EH (cell line): ENCODE data around the gene PCDHGC5.

Experiments used
- DNase-seq: peaks from one replicate; pipeline ENCODE4 v3.0.0-alpha.2; 2015; ENCODE audit warnings: low read depth

Gene PCDHGC5

DNA sequence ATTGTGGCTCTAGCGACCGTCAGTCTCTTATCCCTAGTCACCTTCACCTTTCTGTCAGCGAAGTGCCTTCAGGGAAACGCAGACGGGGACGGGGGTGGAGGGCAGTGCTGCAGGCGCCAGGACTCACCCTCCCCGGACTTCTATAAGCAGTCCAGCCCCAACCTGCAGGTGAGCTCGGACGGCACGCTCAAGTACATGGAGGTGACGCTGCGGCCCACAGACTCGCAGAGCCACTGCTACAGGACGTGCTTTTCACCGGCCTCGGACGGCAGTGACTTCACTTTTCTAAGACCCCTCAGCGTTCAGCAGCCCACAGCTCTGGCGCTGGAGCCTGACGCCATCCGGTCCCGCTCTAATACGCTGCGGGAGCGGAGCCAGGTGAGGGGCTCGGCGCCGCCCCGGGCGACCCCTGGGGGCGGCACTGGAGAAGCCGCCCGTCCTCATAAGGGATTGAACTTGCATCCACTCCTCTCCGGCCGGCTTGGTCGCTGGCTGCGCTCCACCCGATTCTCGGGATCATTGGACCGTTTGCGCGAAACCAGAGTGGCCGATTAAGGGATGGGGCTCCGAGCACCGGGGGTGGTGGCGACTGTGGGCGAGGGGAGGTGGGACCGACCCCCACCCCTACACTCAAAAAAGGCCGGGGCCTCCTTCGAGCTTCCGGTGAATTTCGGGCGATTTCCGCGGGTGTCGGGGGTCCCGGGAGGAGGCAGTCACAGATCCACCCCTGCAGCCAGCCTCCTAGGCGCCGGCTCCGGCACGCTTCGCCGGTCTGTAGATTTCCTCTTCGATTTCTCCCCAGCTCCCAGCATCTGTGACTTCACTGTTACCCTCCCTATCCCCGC is 2.7 kb downstream of the PCDHGC5 start:
- no peak for DNase-seq

DNA sequence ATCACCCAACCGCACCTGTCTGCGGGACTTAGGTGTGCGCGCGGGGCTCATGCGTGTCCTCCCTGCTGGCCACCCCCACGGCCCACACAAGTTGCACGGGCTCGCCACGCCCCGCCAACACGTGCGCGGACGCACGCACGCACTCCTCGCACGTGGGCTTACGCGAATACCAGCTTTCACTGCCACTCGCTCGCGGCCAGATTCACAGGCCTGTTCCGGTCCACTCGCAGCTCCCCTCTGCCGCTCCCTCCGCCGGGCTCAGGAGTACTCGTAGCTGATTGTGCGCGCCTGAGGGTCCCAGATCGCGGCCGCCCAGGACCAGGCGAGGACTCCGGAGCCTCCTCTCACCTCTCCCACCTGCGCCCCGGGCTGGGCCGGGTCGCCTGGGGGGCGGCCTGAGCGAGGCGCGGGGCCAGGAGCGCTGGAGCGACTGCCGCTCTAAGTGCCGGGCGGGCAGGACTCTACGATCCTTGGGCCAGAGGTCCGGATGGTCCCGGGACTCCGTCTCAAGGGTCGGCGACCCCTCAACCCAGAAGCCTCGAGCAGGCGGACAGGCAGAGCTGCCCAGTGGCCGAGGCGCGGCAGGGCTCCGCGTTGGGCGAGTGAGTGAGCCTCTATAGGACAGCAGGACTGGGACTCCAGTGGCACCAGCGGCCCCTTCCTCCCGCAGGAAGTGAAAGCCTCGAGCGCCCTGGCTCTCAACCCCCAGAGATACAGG is 3.4 kb downstream of the PCDHGC5 start:
- DNase-seq, result no peak

DNA sequence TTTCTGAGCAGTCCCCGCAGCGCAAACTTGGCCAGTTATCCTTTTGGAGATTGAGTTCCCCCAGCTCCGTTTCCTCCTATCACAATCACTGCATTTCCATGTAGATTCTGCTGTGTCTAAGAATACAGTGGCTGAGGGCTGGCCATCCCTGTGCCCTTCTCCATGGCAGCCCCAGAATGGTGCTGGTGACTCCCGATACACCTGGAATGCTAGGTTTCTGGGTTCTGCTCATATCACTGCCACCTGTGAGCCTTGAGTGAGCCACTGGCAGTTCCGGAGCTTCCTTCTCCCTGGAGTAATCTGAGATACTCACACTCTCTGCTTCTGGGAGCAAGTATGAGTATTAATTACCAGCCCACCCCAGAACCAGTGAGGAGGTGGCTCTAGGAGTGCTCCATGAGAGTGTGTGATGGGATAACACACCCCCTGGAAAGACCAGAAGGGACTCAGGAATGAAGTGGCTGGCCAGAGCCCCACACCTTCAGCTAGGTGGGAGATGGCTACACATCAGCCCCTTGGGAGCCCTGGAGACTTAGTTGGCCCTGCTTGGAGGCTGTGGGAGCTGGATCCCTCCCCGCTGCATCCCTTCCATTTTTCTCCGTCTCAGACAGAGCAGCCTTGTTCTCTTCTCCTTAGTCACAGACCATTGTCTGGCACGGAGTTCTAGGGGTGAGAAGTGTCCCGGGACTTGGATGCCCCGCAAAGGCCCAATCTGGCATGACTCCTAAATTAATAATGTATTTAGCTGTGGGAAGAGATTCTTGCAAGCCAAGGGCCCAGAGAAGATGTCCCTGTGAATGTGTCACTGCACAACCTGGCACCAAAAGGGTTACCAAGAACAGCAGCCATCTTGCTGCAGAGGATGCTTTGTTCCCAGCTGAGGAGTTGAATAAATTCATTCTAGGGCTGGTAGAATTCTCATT is 4.9 kb downstream of the PCDHGC5 start:
- DNase-seq, result peak; percentile 67

GRCh38 chr5:141494761-141495452 is 6.0 kb downstream of the PCDHGC5 start:
- DNase-seq, result peak; percentile 30

DNA sequence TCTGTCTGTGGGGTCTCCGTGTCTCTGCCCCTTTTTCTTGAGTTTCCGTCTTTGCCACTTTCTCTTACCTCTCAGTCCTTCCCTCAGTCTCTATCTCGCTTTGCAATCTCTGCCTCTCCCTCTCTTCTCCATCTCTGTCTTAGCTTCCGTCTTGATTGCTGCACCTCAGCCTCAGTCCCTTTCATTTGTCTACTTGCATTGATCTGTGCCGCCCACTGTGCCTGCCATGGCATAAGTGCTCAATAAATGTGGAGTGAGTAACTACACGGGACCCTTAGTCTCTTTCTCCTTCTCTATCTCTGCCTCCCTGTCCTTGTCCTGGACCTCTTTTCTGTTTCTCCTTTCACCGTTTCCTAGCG is 6.6 kb downstream of the PCDHGC5 start:
- no peak for DNase-seq

DNA sequence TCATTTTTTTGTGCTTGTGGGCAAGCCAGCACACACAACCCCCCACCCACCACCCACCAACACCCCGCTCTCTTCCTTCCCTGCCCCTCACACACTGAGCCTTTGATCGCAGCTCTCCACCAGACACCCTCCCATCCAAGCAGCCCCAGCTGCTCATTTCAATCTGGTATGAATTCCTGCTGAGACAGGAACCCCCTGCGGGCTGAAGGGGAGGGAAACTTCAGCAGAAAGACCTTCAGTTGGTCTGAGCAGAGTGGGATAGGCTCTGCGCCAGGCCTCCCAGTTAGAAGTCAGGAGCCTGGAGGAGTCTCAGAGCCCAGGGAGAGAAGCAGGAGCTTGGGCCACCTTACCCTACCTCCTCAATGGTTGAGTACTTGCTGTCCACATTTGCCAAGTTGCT is 7.2 kb downstream of the PCDHGC5 start:
- DNase-seq, result peak; percentile 85

GRCh38 chr5:141501761-141502160 is 12.9 kb downstream of the PCDHGC5 start:
- DNase-seq, result no peak

- DNase-seq, result no peak
Observed at GRCh38 chr5:141503681-141504080, 14.8 kb downstream of the PCDHGC5 start.

GRCh38 chr5:141504216-141504615 is 15.3 kb downstream of the PCDHGC5 start:
- no peak for DNase-seq

- DNase-seq, result no peak
Observed at GRCh38 chr5:141506381-141507155, 17.7 kb downstream of the PCDHGC5 start.

- peak; percentile 93 for DNase-seq
Observed at GRCh38 chr5:141507387-141508091, 18.7 kb downstream of the PCDHGC5 start.

DNA sequence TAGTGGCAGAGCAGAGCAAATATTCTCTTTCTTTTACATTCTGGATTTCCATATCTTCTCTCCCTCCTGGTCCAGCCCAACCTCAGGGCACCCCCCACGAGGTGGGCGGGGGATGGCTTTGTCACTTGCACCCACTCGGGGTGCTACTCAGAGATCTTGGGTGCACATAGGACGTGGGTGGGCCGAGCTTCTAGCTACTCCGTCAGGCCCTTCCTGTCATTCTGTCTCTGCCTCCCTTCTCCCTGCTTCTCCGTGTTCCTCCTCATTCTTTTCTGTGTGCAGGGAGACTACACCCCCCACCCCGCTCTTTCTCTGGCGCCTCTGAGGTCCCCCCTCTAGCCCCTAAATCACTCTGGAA is 19.5 kb downstream of the PCDHGC5 start:
- no peak for DNase-seq

DNA sequence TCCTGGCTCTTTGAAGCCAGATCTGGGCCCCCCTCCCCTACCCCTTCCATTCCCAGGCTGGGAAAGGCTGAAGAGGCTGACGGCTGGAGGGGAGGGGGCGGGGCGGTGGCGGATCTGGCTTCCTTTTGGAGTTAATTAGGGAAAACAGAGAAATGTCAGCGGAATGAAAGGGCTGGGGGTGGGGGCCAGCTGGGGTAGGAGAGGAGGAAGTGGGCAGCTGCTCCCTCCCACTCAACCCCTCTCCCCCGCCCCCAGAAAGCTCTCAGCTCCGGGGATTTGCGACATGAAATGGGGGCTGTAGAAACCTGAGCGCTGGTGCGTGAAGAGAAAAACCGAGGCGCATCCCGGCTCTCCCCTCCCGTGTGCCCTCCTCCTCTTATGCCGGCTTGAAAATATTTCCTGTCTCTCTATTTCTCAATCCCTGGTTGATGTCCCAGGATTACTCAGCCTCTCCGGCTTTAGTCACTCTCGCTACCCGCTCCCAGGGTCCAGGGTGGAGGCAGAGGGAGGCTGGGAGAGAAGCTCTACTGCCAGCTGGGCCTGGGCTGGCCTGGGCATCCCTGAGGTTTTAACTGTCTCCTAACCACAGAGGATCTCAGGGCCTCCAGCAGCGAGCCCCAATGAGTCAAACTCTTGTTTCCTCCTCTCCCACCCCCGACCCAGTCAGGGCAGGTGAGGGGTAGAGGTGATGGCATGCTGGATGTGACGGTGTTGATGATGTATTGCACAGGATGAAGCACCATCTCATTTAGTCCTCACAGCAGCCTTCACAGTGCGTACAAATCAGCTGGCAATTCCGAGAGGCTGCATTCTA is 20.1 kb downstream of the PCDHGC5 start:
- DNase-seq, result peak; percentile 98

- no peak for DNase-seq
Observed at GRCh38 chr5:141510160-141510559, 21.3 kb downstream of the PCDHGC5 start.

DNA sequence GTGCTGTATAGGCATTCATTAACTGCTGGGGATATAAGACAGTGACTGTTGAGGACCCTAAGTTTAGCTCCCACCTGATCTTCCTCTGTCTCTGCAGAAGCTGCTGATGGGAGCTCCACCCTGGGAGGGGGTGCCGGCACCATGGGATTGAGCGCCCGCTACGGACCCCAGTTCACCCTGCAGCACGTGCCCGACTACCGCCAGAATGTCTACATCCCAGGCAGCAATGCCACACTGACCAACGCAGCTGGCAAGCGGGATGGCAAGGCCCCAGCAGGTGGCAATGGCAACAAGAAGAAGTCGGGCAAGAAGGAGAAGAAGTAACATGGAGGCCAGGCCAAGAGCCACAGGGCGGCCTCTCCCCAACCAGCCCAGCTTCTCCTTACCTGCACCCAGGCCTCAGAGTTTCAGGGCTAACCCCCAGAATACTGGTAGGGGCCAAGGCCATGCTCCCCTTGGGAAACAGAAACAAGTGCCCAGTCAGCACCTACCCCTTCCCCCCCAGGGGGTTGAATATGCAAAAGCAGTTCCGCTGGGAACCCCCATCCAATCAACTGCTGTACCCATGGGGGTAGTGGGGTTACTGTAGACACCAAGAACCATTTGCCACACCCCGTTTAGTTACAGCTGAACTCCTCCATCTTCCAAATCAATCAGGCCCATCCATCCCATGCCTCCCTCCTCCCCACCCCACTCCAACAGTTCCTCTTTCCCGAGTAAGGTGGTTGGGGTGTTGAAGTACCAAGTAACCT is 22.1 kb downstream of the PCDHGC5 start:
- no peak for DNase-seq

DNA sequence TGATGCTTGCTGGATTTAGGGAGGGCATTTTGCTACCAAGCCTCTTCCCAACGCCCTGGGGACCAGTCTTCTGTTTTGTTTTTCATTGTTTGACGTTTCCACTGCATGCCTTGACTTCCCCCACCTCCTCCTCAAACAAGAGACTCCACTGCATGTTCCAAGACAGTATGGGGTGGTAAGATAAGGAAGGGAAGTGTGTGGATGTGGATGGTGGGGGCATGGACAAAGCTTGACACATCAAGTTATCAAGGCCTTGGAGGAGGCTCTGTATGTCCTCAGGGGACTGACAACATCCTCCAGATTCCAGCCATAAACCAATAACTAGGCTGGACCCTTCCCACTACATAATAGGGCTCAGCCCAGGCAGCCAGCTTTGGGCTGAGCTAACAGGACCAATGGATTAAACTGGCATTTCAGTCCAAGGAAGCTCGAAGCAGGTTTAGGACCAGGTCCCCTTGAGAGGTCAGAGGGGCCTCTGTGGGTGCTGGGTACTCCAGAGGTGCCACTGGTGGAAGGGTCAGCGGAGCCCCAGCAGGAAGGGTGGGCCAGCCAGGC is 23.0 kb downstream of the PCDHGC5 start:
- no peak for DNase-seq

- DNase-seq, result peak; percentile 66
Observed at GRCh38 chr5:141512390-141512910, 23.6 kb downstream of the PCDHGC5 start.

- DNase-seq, result peak; percentile 55
Observed at GRCh38 chr5:141512911-141513626, 24.2 kb downstream of the PCDHGC5 start.
